HG02870 (cell line): ENCODE data around the gene USP17L19.
"Not testable (repeated sequence)": the region's sequence is repeated elsewhere in the genome, so short reads cannot be mapped to it uniquely, and the experiment has no call there.

ENCODE experiments used
- ATAC-seq: cut with Tn5 transposase; IDR thresholded peaks from one replicate; pipeline ENCODE4 v1.9.1; 2021; ENCODE audit warnings: mild to moderate bottlenecking, moderate library complexity; ENCODE audit not compliant: unreplicated experiment

USP17L19 gene

GRCh38 chr4:9253078-9253477 is at the start of gene USP17L19:
TSS of gene USP17L19 (plus strand) at chr4:9253378. CDS start at chr4:9253378, 0 bp downstream.
- ATAC-seq = not testable (repeated sequence)

- ATAC-seq = not testable (repeated sequence)
Measured at GRCh38 chr4:9210357-9210756, 42.8 kb upstream of the USP17L19 start, which contains the start of gene USP17L10. TSS of gene USP17L10 (plus strand) at chr4:9210657. CDS start at chr4:9210657, 0 bp downstream.

- ATAC-seq = not testable (repeated sequence)
Measured at GRCh38 chr4:9214701-9215100, 38.5 kb upstream of the USP17L19 start.

- not testable (repeated sequence) for ATAC-seq
Measured at GRCh38 chr4:9215105-9215504, 38.1 kb upstream of the USP17L19 start, which contains the start of gene USP17L11. TSS of gene USP17L11 (plus strand) at chr4:9215405. CDS start at chr4:9215405, 0 bp downstream.

GRCh38 chr4:9219852-9220251 is 33.3 kb upstream of the USP17L19 start, which contains the start of gene USP17L12:
TSS of gene USP17L12 (plus strand) at chr4:9220152. CDS start at chr4:9220152, 0 bp downstream.
- ATAC-seq = not testable (repeated sequence)

- not testable (repeated sequence) for ATAC-seq
Measured at GRCh38 chr4:9224596-9224995, 28.6 kb upstream of the USP17L19 start, which contains the start of gene USP17L13. TSS of gene USP17L13 (plus strand) at chr4:9224896. CDS start at chr4:9224896, 0 bp downstream.

GRCh38 chr4:9230249-9230648 is 22.9 kb upstream of the USP17L19 start:
- ATAC-seq = not testable (repeated sequence)

- not testable (repeated sequence) for ATAC-seq
Measured at GRCh38 chr4:9234085-9234484, 19.1 kb upstream of the USP17L19 start, which contains the start of gene USP17L15. TSS of gene USP17L15 (plus strand) at chr4:9234385. CDS start at chr4:9234385, 0 bp downstream.

- ATAC-seq = not testable (repeated sequence)
Measured at GRCh38 chr4:9238461-9238860, 14.7 kb upstream of the USP17L19 start.

- ATAC-seq = not testable (repeated sequence)
Measured at GRCh38 chr4:9243579-9243978, 9.6 kb upstream of the USP17L19 start, which contains the start of gene USP17L17. TSS of gene USP17L17 (plus strand) at chr4:9243879. CDS start at chr4:9243879, 0 bp downstream.

- ATAC-seq = not testable (repeated sequence)
Measured at GRCh38 chr4:9247953-9248680, 5.1 kb upstream of the USP17L19 start, which contains the start of gene USP17L18. TSS of gene USP17L18 (plus strand) at chr4:9248630. CDS start at chr4:9248630, 0 bp downstream.

GRCh38 chr4:9257824-9258223 is 4.6 kb downstream of the USP17L19 start, which contains the start of gene USP17L20:
TSS of gene USP17L20 (plus strand) at chr4:9258124. CDS start at chr4:9258124, 0 bp downstream.
- not testable (repeated sequence) for ATAC-seq

- not testable (repeated sequence) for ATAC-seq
Measured at GRCh38 chr4:9262572-9262971, 9.4 kb downstream of the USP17L19 start, which contains the start of gene USP17L21. TSS of gene USP17L21 (plus strand) at chr4:9262872. CDS start at chr4:9262872, 0 bp downstream.

GRCh38 chr4:9267319-9267718 is 14.1 kb downstream of the USP17L19 start, which contains the start of gene USP17L22:
TSS of gene USP17L22 (plus strand) at chr4:9267619. CDS start at chr4:9267619, 0 bp downstream.
- ATAC-seq = not testable (repeated sequence)

GRCh38 chr4:9271719-9272118 is 18.5 kb downstream of the USP17L19 start:
- not testable (repeated sequence) for ATAC-seq
